HG03196 (cell line): ENCODE data around the gene MAP3K7.

ENCODE experiments used
- ATAC-seq: cut with Tn5 transposase; IDR thresholded peaks from one replicate; pipeline ENCODE4 v1.9.1; 2021; ENCODE audit not compliant: unreplicated experiment

Gene MAP3K7

GRCh38 chr6:90533615-90534336 lies 53.1 kb downstream of the MAP3K7 start:
- ATAC-seq, result no peak

GRCh38 chr6:90530882-90531281 lies 56.0 kb downstream of the MAP3K7 start:
- no peak for ATAC-seq

GRCh38 chr6:90525421-90525820 lies 61.5 kb downstream of the MAP3K7 start:
- no peak for ATAC-seq

GRCh38 chr6:90523779-90524310 lies 63.0 kb downstream of the MAP3K7 start:
- ATAC-seq, result no peak

- no peak for ATAC-seq
These were observed 64.9 kb downstream of the MAP3K7 start for GRCh38 chr6:90521955-90522354.

GRCh38 chr6:90516074-90516660 lies 70.7 kb downstream of the MAP3K7 start:
- no peak for ATAC-seq

- no peak for ATAC-seq
These were observed 72.4 kb downstream of the MAP3K7 start for GRCh38 chr6:90514496-90514895.

GRCh38 chr6:90508753-90509152 lies 78.1 kb downstream of the MAP3K7 start:
- ATAC-seq, result no peak

GRCh38 chr6:90502866-90503407 lies 83.9 kb downstream of the MAP3K7 start:
- ATAC-seq, result peak; percentile 88

- no peak for ATAC-seq
These were observed 84.5 kb downstream of the MAP3K7 start for GRCh38 chr6:90502381-90502780.

- ATAC-seq, result no peak
These were observed 86.4 kb downstream of the MAP3K7 start for GRCh38 chr6:90500458-90500857.

GRCh38 chr6:90497411-90497810 lies 89.5 kb downstream of the MAP3K7 start:
- no peak for ATAC-seq

- no peak for ATAC-seq
These were observed 90.4 kb downstream of the MAP3K7 start for GRCh38 chr6:90496258-90497016.

GRCh38 chr6:90495216-90495817 lies 91.6 kb downstream of the MAP3K7 start:
- no peak for ATAC-seq

GRCh38 chr6:90494067-90494780 lies 92.6 kb downstream of the MAP3K7 start:
- ATAC-seq, result no peak

- no peak for ATAC-seq
These were observed 93.5 kb downstream of the MAP3K7 start for GRCh38 chr6:90493332-90493731.

GRCh38 chr6:90492798-90493197 lies 94.1 kb downstream of the MAP3K7 start:
- ATAC-seq, result no peak

- no peak for ATAC-seq
These were observed 94.5 kb downstream of the MAP3K7 start for GRCh38 chr6:90492369-90492768.

- no peak for ATAC-seq
These were observed 96.7 kb downstream of the MAP3K7 start for GRCh38 chr6:90490030-90490716.

- ATAC-seq, result no peak
These were observed 98.1 kb downstream of the MAP3K7 start for GRCh38 chr6:90488816-90489215.
